ENCODE measurements around the gene CDC6.

CDC6 gene

GRCh38 chr17:40351359-40352236 lies 63.9 kb downstream of the CDC6 start:
- no peaks in the 10 kb centered on the region for H3K9me3 ChIP-seq (ENCODE audit: control insufficient read depth in 2 of 2, low read length in 2 of 2)
- H3K4me3 ChIP-seq (ENCODE audit: low read length in 2 of 2): no peak overlapping the region
- no peaks in the 10 kb centered on the region for H3K27me3 ChIP-seq (ENCODE audit: control insufficient read depth in 2 of 2, insufficient read depth in 2 of 2, low read length in 2 of 2)
- H3K36me3 ChIP-seq (ENCODE audit: control insufficient read depth in 2 of 2, insufficient read depth in 2 of 2, low read length in 2 of 2): peaks cover 48 to 63% of the 10 kb centered on the region in 2 donors
- H3K9ac ChIP-seq (ENCODE audit: low read depth in 1 of 2, low read length in 2 of 2): no peak overlapping the region
- H3K4me1 ChIP-seq (ENCODE audit: control insufficient read depth in 2 of 2, insufficient read depth in 2 of 2, low read length in 2 of 2): peaks cover 33 to 39% of the 10 kb centered on the region in 2 donors
- H3K27ac ChIP-seq (ENCODE audit: low read depth in 2 of 2, low read length in 2 of 2): no peak overlapping the region

- Histone ChIP-seq H3K9me3 (ENCODE audit: control insufficient read depth in 2 of 2, low read length in 2 of 2) (no peaks in the 10 kb centered on the region), H3K36me3 (ENCODE audit: control insufficient read depth in 2 of 2, insufficient read depth in 2 of 2, low read length in 2 of 2) (peaks cover 48 to 63% of the 10 kb centered on the region in 2 donors), H3K27ac (ENCODE audit: low read depth in 2 of 2, low read length in 2 of 2) (peak overlapping the region in 1 of 2 donors; percentile 4), H3K9ac (ENCODE audit: low read depth in 1 of 2, low read length in 2 of 2) (no peak overlapping the region), H3K27me3 (ENCODE audit: control insufficient read depth in 2 of 2, insufficient read depth in 2 of 2, low read length in 2 of 2) (no peaks in the 10 kb centered on the region), H3K4me1 (ENCODE audit: control insufficient read depth in 2 of 2, insufficient read depth in 2 of 2, low read length in 2 of 2) (peaks cover 26 to 32% of the 10 kb centered on the region in 2 donors), H3K4me3 (ENCODE audit: low read length in 2 of 2) (no peak overlapping the region)
Measured at GRCh38 chr17:40352237-40352778, 64.6 kb downstream of the CDC6 start.

- H3K36me3 ChIP-seq (ENCODE audit: control insufficient read depth in 2 of 2, insufficient read depth in 2 of 2, low read length in 2 of 2): peaks cover 48 to 63% of the 10 kb centered on the region in 2 donors
- H3K27ac ChIP-seq (ENCODE audit: low read depth in 2 of 2, low read length in 2 of 2): no peak overlapping the region
Measured at GRCh38 chr17:40352779-40353394, 65.2 kb downstream of the CDC6 start.

More at GRCh38 chr17:40352779-40353394, 65.2 kb downstream of the CDC6 start:
- no peak overlapping the region for H3K4me3 ChIP-seq (ENCODE audit: low read length in 2 of 2)
- peaks cover 22 to 26% of the 10 kb centered on the region in 2 donors for H3K4me1 ChIP-seq (ENCODE audit: control insufficient read depth in 2 of 2, insufficient read depth in 2 of 2, low read length in 2 of 2)
- no peaks in the 10 kb centered on the region for H3K9me3 ChIP-seq (ENCODE audit: control insufficient read depth in 2 of 2, low read length in 2 of 2)
- no peaks in the 10 kb centered on the region for H3K27me3 ChIP-seq (ENCODE audit: control insufficient read depth in 2 of 2, insufficient read depth in 2 of 2, low read length in 2 of 2)
- H3K9ac ChIP-seq (ENCODE audit: low read depth in 1 of 2, low read length in 2 of 2): no peak overlapping the region
